ENCODE results near the gene SOX12. TPM values are rescaled to one million over a fixed set of nuclear protein-coding genes. Genes with fewer than 3 reads are reported as not detected.

The SOX12 gene
- polyA plus RNA-seq (ENCODE audit: insufficient read length in 3 of 3): 10 to 100 TPM; 25.7 to 29.0 (median 27.4) TPM

DNA sequence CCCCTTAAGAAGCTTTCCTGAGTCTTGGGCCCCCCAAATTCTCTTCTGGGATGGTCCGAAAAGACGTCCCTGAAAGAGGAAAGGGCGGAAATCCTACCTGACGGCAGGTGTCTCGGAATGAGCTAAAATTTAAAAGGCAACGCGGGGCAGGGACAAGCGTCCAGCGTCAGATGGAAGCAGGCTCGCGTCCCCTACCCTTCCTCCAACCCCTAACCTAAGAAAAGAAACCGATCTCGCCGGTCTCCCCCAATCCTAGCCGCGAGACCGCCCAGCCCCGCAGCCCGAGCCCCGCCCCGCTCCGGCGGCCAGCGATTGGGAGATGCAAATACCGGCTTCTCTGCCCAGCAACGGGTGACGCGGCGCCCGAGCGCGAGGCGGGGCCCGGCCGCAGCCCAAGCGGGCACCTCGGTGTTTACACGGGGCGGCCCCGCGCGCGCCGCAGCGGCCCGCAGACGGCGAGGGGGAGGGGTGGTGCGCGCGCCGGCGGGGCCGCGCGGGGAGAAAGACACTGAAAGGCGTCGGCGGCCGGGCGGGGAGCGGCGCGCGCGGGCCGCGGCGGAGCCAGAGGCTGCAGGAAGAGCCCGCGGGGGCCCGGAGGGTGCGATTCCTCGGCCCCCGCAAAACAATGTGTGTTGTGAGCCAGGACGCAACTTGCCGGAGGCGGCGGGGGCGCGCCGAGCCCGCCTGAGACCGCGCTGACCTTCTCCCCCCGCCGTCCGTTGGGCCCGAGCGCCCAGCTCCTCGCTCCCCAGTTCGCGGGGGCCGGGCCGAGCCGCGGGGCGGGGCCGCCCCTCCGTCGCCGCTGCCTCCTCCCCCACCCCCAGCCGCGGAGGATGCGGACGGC lies at the start of gene SOX12:
Gene SOX12 (plus strand): TSS at position 508 of the 844 bp plus-strand sequence. CDS start 373 bp downstream, outside the sequence.
- peak in 2 of 3 donors; percentile 84 for DNase-seq (ENCODE audit: low read depth in 3 of 3, low spot score in 2 of 3)

DNA sequence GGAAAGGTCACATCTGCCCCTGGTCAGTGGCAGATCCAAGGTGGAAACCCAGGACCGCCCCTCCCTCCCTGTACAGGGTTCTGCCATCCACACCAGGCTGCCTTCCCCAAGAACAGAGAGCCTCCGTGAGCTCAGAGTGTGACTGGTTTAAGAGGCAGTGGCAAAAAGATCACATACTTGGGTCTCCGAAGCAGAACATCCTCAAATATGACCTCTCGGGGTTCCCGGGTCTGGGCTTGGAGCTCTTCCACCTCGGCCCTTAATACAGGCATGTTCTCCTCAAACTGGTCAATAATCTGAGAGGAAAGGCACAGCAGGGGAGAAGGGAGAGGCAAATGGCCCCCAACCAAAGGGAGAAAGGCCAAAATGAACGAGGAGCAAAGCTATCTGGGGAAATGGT lies 49.6 kb upstream of the SOX12 start:
- DNase-seq (ENCODE audit: low read depth in 3 of 3, low spot score in 2 of 3): no peak

DNA sequence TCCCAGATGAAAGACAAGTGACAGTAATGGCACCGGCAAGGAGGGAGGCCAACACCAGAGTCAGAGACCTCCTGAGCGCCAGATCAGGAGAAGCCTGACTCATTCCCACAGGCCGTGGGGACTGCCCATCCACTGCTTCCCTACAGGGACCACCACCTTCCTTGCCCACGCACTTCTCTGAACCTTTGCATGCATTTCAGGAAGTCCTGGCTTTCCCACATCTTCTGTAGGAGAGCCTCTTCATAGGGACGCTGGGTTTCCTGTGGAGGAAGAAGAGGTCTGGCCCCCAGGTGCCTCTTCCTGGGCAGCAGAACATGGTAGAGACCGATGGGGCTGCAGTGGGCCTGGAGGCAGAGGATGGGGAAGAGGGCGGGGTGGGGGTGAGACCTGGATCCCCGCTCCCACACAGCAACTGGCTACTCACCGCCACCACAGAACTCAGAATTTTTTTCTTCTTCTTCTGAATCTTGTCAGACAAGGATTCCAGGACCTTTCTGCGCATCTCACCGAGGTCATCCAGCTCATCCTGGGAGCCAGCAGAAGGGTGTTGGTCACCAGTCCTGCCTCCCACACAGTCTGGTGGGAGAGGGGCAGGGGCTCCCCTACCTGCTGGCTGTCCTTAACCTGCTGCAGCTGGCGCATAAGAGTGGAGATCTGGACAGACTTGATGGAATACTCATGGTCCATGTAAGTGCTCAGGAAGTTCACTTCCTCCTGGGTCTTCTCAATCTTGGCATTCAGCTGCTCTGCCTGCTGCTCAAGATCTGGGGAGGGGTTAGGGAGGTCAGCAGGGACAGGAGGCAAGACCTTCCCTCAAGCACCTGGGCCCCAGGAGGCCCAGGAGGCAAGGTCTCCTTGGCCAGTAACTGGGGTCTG lies 48.5 kb upstream of the SOX12 start:
- no peak for DNase-seq (ENCODE audit: low read depth in 3 of 3, low spot score in 2 of 3)

GRCh38 chr20:277496-277781 lies 47.9 kb upstream of the SOX12 start:
- no peak for DNase-seq (ENCODE audit: low read depth in 3 of 3, low spot score in 2 of 3)

- no peak for DNase-seq (ENCODE audit: low read depth in 3 of 3, low spot score in 2 of 3)
Observed at GRCh38 chr20:278181-278580, 47.2 kb upstream of the SOX12 start.

DNA sequence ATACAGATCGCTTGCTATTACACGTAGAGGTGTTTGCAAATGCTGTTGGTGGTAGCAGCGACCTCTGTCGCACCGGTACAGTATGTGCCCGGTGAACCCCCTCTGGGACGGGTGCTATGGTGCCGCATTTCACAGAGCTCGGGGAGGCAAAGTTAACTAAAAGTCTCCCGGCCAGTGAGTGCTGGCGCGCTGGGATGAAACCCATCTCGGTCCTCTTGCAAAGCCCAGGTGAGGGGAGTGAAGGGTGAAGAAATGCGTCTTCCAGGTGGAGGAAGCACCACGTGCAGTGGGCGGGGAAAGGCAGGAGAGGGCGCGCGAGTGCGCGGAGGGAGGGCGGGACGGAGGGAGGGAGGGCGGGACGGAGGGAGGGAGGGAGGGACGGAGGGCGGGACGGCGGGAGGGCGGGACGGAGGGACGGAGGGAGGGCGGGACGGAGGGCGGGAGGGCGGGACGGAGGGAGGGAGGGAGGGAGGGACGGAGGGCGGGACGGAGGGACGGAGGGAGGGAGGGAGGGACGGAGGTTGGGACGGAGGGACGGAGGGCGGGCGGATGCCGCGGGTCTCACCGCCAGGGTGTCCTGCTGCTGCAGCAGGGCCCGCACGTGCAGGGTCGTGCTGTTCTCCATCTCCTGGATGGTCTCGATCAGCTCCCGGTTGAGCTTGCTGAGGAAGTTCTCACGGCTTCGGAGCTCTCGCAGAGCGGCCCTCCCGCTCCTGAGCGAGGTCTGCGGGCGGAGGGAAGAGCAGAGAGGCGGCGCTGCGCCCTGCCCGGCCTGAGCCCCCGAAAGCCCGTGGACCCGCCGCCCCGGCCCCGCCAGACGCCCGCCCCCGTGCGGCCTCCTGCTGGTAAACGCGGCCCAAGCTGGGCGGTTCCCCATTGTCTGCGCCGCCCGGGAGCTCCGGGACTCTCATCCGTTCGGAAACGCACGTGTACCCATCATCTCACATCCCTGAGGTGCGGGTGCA lies 46.5 kb upstream of the SOX12 start:
- DNase-seq (ENCODE audit: low read depth in 3 of 3, low spot score in 2 of 3): no peak

- DNase-seq (ENCODE audit: low read depth in 3 of 3, low spot score in 2 of 3): no peak
Observed at GRCh38 chr20:284172-284571, 41.2 kb upstream of the SOX12 start.

DNA sequence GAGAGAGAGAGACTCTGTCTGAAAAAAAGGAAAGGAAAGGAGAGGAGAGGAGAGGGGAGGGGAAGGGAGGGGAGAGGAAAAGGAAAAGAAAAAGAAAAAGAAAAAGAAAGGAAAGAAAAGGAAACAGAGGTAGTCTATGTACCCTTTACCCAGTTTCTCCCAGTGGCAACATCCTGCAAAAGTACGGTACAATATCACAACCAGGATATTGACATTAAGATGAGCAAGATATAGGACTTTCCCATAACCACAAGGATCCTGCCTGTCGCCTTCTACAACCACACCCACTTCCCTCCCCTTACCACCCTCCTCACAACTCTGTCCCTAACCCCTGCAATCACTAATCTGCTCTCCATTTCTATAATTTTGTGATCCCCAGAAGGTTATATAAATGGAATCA lies 38.8 kb upstream of the SOX12 start:
- no peak for DNase-seq (ENCODE audit: low read depth in 3 of 3, low spot score in 2 of 3)

- no peak for DNase-seq (ENCODE audit: low read depth in 3 of 3, low spot score in 2 of 3)
Observed at GRCh38 chr20:288956-289692, 36.2 kb upstream of the SOX12 start.

DNA sequence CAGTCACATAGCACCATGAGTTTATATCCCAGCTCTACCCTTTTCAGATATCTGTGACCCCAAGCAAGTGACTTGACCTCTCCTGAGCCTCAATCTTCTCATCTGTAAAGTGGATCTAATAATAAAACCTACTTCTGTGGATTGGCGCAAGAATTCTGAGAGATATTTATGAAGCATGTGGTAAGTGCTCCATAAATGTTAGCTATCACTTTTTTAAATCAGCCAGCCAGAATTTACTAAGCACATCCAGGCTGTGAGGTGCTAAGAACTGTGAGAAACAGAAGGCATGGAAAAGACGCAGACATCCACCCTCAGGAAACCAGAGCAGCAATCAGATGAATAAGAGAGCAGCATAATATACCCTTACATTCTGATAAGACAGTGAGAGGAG lies 35.7 kb upstream of the SOX12 start:
- DNase-seq (ENCODE audit: low read depth in 3 of 3, low spot score in 2 of 3): no peak

- peak; percentile 88 to 92 (median 91) for DNase-seq (ENCODE audit: low read depth in 3 of 3, low spot score in 2 of 3)
Observed at GRCh38 chr20:290084-290831, 35.1 kb upstream of the SOX12 start, which contains the start of gene C20orf96. TSS of gene C20orf96 (minus strand) at chr20:290750. CDS start at chr20:290610, 140 bp downstream.

DNA sequence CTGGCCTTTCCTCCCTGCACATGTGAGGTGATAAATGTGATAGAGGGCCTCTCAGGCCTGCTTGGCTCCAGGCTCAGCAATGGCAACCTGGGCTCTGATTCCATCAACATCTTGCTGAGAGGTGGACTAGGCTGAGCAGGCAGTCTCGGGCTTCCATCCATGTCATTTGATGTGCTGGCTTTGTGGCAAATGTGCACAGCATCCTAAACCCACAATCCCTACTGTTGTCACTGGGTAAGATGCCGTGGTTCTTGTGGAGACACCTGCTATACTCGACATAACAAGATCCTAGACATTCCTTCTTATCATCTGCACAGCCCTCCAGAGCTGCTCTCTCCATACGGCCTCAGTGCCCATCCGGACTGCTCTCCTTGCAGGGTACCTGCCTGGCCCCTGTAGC lies 30.8 kb upstream of the SOX12 start:
- DNase-seq (ENCODE audit: low read depth in 3 of 3, low spot score in 2 of 3): no peak

DNA sequence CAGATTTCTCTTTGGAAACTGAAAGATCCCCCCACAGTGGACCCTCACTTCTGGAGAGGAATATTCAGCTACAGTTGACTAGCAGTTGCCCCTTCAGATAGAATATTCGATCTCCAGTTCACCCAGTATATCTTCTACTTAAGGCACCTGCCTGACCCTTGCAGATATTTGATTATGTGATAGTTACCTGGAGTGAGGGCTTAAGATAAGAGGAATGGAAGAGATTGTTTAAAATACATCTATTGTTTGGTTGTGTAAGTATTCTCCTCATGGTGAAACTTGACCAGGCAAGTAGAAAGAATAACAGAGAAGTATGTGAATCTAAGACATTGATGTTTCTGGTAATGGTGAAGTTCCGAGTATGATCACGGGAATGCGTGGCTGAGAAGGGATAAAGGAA lies 29.5 kb upstream of the SOX12 start:
- no peak for DNase-seq (ENCODE audit: low read depth in 3 of 3, low spot score in 2 of 3)

DNA sequence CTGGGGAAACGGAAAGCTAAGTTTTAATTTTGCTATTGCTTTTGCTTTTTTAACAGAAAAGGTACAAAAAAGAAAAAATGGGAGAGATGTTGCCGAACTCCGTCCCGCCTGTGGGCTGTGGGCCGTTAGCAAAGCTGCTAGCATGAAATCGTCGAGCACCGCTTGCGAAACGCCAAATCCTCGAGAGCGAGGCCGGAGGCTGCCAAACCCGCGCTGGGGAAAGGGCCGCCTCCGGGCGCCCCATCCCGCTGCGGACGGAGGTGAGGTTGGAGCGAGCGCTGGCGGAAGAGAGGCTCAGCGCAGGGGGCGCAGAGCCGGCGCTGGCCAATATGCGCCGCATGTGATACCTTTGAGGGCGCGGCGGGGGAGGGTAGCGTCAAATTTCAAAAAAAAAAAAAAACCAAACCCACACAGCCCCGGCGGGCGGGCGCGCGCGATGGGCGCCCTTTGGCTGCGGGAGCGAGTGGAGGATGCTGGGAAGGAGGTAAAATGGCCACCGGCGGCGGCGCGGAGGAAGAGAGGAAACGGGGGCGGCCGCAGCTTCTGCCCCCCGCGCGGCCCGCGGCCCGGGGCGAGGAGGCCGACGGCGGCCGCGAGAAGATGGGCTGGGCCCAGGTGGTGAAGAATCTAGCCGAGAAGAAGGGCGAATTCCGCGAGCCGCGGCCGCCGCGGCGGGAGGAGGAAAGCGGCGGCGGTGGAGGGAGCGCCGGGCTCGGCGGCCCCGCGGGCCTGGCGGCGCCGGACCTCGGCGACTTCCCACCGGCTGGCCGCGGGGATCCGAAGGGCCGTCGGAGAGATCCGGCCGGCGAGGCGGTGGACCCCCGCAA lies 28.0 kb upstream of the SOX12 start, which contains the start of gene ZCCHC3:
Gene ZCCHC3 (plus strand): TSS at position 473 of the 827 bp plus-strand sequence. CDS start 17 bp downstream, at position 490.
- peak in 2 of 3 donors; percentile 65 to 89 for DNase-seq (ENCODE audit: low read depth in 3 of 3, low spot score in 2 of 3)

DNA sequence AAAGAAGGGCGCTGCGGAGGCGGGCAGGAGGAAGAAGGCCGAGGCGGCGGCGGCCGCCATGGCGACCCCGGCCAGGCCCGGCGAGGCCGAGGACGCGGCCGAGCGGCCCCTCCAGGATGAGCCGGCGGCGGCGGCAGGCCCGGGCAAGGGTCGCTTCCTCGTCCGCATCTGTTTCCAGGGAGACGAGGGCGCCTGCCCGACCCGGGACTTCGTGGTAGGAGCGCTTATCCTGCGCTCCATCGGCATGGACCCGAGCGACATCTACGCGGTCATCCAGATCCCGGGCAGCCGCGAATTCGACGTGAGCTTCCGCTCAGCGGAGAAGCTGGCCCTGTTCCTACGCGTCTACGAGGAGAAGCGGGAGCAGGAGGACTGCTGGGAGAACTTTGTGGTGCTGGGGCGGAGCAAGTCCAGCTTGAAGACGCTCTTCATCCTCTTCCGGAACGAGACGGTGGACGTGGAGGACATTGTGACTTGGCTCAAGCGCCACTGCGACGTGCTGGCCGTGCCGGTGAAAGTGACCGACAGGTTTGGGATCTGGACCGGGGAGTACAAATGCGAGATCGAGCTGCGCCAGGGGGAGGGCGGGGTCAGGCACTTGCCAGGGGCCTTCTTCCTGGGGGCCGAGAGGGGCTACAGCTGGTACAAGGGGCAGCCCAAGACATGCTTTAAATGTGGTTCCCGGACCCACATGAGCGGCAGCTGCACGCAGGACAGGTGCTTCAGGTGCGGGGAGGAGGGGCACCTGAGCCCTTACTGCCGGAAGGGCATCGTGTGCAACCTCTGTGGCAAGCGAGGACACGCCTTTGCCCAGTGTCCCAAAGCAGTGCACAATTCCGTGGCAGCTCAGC lies 27.2 kb upstream of the SOX12 start:
- DNase-seq (ENCODE audit: low read depth in 3 of 3, low spot score in 2 of 3): no peak

DNA sequence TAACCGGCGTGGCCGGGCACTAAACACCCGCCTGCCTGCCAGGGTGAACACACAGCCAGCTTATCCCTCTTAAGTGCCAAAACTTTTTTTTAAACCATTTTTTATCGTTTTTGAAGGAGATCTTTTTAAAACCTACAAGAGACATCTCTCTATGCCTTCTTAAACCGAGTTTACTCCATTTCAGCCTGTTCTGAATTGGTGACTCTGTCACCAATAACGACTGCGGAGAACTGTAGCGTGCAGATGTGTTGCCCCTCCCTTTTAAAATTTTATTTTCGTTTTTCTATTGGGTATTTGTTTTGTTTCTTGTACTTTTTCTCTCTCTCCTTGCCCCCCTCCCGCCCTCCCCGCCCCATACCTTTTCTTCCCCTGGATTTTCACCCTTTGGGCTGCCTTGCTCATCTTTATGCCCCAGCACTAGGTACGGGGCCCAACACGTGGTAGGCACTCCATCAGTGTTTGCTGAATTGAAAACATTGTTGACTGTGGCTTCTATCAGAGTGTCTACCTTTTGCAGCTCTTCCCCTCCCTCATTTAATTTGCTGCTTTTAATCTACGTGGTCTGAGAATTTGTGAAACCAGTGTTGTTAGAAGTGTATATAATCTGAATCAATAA lies 26.5 kb upstream of the SOX12 start:
- DNase-seq (ENCODE audit: low read depth in 3 of 3, low spot score in 2 of 3): no peak
